Skeletal muscle cell (primary cell): ENCODE measurements around the gene ZNF653.
"Not testable (repeated sequence)": the region's sequence is repeated elsewhere in the genome, so short reads cannot be mapped to it uniquely, and the experiment has no call there.

Source experiments
- DNase-seq: peaks from one replicate; pipeline ENCODE4 v3.0.0-alpha.2; 2010; ENCODE audit warnings: low read depth
- H3K4me3 ChIP-seq: 2 replicates; pipeline ENCODE4 v1.5.1; 2011; ENCODE audit warnings: low read depth, mild to moderate bottlenecking, control low read depth, low read length, moderate library complexity

The ZNF653 gene

DNA sequence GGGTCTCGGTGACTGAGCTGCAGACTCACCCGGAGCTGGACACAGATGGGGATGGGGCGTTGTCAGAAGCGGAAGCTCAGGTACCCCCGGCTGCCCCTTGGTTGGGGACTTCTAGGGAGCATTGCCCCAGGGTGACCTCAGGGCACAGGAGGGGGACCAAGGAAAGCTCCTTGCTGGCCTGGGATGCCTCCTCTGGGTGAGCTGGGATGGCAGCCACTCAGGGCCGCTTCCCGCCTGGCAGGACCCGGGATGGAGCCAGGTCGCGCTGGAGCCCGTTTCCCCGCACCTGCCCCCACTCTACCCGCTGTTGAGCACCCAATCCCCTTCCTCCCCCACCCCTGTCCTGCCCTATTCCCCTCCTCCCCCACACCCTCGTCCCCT is 59.4 kb downstream of the ZNF653 start:
- no peak overlapping the region for H3K4me3 ChIP-seq
- DNase-seq: no peak

DNA sequence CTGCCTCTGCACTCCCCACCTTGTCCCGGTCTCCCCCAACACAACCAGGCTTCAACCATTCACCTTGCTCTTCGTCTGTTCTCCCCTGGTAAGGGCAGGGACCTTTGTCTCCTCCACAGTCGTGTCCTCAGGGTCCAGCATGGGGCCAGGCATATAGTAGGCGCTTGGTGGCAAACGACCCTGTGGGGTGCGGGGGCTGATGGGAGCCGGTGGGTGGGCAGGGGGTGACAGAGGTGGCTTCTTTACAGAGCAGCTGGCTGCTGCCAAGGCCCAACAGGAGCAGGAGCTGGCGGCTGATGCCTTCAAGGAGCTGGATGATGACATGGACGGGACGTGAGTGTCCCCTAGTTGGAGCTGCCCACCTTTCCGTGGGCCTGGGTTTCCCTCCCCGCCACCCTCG is 60.5 kb downstream of the ZNF653 start:
- no peak overlapping the region for H3K4me3 ChIP-seq
- no peak for DNase-seq

DNA sequence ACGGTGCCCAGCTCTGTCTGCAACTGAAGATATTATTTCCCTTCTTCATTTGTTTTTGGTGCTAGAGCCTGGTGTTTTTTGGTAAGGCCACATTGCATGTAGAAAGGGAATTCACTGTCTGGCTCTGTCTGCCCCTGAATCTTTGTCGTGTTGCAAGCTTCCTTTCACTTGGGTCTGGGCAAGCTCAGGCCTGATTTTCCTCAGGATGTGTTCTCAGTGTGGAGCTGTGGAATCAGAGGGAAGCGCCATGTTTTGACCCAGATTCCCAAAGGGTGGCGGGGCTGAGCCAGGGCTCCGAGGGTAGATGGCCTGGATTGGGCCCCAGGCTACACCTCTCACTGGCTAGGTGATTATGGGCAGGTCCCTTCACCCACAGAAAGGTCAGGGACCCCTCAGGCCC is 61.6 kb downstream of the ZNF653 start:
- no peak overlapping the region for H3K4me3 ChIP-seq
- DNase-seq: no peak

DNA sequence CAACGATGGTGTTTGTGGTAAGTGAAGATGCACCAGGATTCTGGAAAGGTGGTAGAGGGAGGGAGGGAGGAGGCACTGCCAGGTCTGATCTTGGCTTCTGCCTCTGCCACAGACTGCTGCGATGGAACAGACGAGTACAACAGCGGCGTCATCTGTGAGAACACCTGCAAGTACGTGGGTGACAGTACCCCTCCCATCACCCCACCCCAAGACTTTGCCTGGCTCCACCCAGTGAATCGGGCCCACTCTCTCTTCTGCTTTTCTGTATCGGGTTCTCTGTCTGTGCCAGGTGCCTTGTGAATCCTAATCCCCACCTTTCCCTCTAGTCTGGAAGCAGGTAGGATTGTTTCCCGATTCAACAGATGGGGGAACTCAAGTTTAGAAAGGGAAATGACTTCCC is 67.7 kb downstream of the ZNF653 start:
- no peak for DNase-seq
- H3K4me3 ChIP-seq: no peak overlapping the region

- H3K4me3 ChIP-seq: peak overlapping the region; percentile 89
- no peak for DNase-seq
Observed at GRCh38 chr19:11435833-11436313, 69.8 kb downstream of the ZNF653 start.

- peak; percentile 99 for DNase-seq
- peak within 1 kb of the TSS; percentile 89 for H3K4me3 ChIP-seq
Observed at GRCh38 chr19:11435057-11435832, 70.4 kb downstream of the ZNF653 start, which contains the start of the genes ODAD3 and PRKCSH. TSS of gene ODAD3 (minus strand) at chr19:11435121. CDS start at chr19:11435016, 105 bp downstream. TSS of gene PRKCSH (plus strand) at chr19:11435635. CDS start at chr19:11436118, 483 bp downstream.

GRCh38 chr19:11434703-11435056 is 71.0 kb downstream of the ZNF653 start:
- no peak for DNase-seq
- peak overlapping the region; percentile 89 for H3K4me3 ChIP-seq

GRCh38 chr19:11433526-11433925 is 72.1 kb downstream of the ZNF653 start:
- DNase-seq, H3K4me3 ChIP-seq: not testable (repeated sequence)
